Activated T-helper 1 cell treated with Interleukin-2 at 50 U/mL for 16 hours (primary cell): ENCODE data around the gene IGFBP5.

ENCODE experiments used
- DNase-seq: peaks from one replicate; pipeline ENCODE4 v3.0.0-alpha.2; 2020; ENCODE audit warnings: low read depth

The IGFBP5 gene

DNA sequence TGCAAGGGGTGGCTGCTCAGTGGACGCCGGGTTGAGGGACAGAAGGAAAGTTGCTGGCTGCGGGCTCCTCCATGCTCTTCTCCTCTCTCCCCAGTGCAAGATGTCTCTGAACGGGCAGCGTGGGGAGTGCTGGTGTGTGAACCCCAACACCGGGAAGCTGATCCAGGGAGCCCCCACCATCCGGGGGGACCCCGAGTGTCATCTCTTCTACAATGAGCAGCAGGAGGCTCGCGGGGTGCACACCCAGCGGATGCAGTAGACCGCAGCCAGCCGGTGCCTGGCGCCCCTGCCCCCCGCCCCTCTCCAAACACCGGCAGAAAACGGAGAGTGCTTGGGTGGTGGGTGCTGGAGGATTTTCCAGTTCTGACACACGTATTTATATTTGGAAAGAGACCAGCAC lies 31.5 kb downstream of the IGFBP5 start:
- DNase-seq = no peak

- DNase-seq = no peak
Measured at GRCh38 chr2:216663106-216663505, 32.2 kb downstream of the IGFBP5 start.

DNA sequence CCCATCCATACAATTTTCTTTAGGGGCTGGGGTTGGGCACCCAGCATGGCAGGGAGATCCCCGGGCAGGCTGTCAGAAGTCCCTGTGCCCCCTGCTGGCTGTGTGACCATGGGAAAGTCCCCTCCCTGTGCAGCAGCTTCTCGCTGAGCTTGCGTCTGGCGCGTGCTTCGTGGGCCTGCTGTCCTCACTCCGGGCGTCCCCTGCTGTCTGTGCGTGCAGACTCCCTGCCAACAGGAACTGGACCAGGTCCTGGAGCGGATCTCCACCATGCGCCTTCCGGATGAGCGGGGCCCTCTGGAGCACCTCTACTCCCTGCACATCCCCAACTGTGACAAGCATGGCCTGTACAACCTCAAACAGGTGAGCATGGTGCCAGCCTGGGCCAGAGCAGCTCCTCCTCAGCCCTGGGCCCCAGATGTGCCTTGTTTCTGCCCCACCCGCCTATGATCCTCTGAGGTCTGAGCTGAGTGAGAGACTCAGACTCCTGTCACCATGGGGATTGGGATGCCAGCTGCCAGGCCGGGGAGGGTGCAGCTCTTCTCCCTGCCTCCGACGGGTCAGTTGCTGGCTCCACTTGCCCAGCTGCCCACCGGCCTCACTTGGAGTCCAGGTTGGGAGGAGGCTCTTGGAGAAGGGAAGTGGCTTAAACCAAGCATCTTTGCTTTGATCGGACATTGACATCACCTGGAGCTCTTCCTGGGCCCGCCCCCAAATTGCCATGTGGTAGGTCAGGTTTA lies 33.5 kb downstream of the IGFBP5 start:
- no peak for DNase-seq

DNA sequence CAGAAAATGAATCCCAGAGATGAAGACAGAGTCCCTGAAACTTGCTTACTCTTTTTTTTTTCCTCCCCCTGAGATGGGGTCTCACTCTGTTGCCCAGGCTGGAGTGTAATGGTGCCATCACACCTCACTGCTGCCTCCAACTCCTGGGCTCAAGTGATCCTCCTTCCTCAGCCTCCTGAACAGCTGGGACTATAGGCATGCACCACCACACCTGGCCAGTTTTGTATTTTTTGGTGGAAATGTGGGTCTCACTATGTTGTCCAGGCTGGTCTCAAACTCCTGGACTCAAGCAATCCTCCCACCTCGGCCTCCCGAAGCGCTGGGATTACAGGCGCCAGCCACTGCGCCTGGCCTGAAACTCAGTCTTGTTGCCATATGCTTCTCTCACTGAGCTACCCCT lies 34.3 kb downstream of the IGFBP5 start:
- DNase-seq = no peak

DNA sequence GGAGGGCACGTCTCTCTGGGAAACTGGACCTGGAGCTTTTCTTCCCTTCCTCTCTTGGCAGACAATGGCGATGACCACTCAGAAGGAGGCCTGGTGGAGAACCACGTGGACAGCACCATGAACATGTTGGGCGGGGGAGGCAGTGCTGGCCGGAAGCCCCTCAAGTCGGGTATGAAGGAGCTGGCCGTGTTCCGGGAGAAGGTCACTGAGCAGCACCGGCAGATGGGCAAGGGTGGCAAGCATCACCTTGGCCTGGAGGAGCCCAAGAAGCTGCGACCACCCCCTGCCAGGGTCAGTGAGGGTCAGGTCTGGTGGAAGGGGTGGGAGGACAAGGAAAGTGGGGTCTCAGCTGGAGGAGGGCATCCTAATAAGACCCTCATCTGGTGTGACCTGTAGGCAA lies 34.9 kb downstream of the IGFBP5 start:
- no peak for DNase-seq

GRCh38 chr2:216659276-216659675 lies 36.1 kb downstream of the IGFBP5 start:
- DNase-seq = no peak

GRCh38 chr2:216658757-216659156 lies 36.6 kb downstream of the IGFBP5 start:
- DNase-seq = no peak

DNA sequence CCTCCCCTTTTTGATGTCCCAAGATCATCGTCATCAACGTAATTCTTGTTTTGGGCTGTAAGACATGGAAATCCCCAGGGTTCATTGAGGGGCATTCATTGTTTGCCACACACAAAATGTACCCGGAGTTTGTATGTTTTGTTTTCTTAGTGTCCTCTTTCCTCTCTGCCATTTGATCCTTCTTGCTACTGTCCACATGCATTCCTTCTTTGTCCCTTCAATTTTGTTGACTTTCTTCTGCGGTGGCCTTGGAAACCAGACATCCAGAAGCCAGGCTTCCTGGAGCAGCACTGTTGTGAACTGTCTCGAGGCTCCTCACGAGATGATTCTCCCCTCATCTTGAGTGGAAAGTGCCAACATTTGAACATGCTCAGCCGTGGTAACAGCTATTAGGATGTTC lies 37.4 kb downstream of the IGFBP5 start:
- no peak for DNase-seq

GRCh38 chr2:216657086-216657855 lies 38.1 kb downstream of the IGFBP5 start:
- DNase-seq = no peak

- DNase-seq = no peak
Measured at GRCh38 chr2:216654528-216655052, 40.8 kb downstream of the IGFBP5 start.

- DNase-seq = no peak
Measured at GRCh38 chr2:216653931-216654365, 41.4 kb downstream of the IGFBP5 start.

- DNase-seq = no peak
Measured at GRCh38 chr2:216653093-216653799, 42.1 kb downstream of the IGFBP5 start.

DNA sequence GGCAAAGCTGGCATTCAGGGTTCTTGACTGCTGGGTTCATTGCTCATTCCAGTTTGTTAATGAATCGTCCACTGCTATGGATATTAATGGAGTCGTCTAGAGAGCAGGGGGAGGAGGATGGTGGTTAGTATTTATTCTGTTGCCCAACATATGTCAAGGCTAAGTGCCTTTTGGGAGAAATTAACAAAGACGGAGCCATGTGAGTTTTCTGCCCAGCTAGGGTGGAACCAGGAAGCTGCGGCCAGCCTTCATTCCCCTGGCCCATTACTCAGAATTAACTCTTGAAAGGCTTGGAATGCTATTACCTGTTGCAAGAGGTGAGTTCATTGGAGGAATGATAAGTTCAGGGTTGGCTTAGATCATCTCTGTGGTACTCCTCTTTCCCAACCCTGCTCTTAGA lies 42.8 kb downstream of the IGFBP5 start:
- DNase-seq = no peak

GRCh38 chr2:216651351-216651881 lies 43.9 kb downstream of the IGFBP5 start:
- DNase-seq = no peak

- DNase-seq = no peak
Measured at GRCh38 chr2:216650626-216651257, 44.6 kb downstream of the IGFBP5 start.

DNA sequence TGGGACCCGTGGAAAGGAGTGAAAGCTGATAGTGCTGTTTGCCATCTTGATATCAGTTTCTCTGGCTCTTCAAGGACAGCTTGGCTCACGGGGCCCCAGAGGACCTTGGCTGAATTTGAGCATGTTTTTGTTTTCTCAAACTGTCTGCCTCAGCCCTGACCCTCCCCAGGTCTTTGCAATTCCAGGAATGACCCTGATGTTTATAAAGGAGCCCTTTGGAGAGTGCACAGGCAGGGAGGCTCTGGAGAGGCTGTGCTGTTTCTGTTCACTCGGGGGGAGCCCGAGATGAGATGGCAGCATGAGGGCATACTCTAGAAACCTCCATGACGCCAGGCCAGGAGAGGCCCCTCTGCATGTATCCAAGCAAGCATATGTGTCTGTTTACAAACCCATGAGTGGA lies 45.8 kb downstream of the IGFBP5 start:
- DNase-seq = no peak

DNA sequence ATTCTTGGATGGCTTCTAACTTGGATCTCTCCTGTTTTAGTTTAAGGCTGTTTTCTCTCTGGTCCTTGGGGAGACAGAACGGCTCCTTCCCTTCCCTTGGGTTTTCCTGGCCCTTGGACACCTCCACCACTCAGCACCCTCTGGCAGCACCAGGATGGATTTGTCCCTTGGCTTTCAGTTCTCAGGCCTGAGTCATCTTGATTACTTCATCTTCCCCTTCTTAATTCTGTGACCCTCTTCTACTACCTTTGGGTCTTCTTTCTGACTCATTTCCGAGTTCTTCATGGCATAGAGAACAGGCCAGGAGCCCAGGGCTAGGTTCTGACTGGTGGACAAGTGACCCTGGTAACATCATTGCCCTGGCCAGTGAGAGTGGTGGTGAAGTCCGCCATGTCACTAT lies 47.2 kb downstream of the IGFBP5 start:
- no peak for DNase-seq

- no peak for DNase-seq
Measured at GRCh38 chr2:216646116-216646515, 49.2 kb downstream of the IGFBP5 start.

DNA sequence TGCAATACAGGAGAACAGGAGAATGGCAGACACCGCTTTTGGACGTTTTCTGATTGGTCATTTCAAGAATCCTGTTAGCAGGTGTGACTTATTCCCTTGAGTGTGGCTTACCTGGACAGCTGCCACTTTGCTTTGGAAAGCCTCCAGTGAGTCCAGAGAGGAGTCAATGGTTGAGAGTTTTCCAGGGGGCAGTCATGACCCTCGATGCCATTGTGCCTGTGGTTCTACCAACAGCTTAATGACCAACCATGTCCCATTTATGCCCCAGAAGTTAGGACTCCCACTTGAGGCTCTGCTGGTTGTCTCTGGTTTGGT lies 49.8 kb downstream of the IGFBP5 start:
- DNase-seq = no peak

GRCh38 chr2:216644842-216645635 lies 50.3 kb downstream of the IGFBP5 start:
- no peak for DNase-seq

- no peak for DNase-seq
Measured at GRCh38 chr2:216643986-216644659, 51.2 kb downstream of the IGFBP5 start.
